NB4 (cell line): ENCODE measurements around the gene DESI2.

Experiments used
- POLR2A ChIP-seq: IDR thresholded peaks from 2 replicates; pipeline ENCODE4 v1.6.1; 2011; ENCODE audit warnings: mild to moderate bottlenecking; ENCODE audit not compliant: insufficient read length; ENCODE audit errors: extremely low read depth
- TF ChIP-seq, protein P1 (sequence below): IDR thresholded peaks from one replicate; pipeline ENCODE4 v1.5.1; 2012; ENCODE audit warnings: low read depth, low read length
- TF ChIP-seq, protein P2 (sequence below): IDR thresholded peaks from 2 replicates; pipeline ENCODE4 v1.6.1; 2011; ENCODE audit warnings: low read depth, low read length

DNA sequence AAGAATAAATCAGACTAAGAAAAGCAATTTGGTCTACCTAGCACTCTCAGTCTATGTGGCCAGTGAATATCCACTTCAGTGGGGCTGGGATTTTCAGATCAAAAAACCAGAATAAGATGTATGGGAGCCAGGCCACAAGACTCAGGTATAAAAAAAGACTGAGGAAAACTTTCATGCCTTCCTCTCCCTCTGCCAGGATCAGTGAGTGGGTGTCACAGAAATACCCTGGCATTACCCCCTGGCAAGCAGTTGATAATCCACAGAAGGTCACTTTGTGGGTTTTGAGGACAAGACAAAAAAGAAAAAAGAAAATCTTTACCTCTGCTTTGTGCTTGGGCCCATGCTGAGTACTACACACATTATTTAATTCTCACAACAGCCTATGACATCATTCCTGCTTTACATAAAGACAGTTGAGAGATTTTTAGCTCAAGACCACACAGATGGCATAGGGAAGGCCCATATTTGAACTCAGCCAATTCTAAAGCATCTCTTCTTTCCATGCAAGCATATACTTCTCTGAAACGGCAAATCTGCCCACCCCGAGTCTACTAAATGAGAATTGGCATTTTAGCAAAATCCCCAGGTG, 57.6 kb downstream of the DESI2 start:
- TF ChIP-seq, protein P1, sequence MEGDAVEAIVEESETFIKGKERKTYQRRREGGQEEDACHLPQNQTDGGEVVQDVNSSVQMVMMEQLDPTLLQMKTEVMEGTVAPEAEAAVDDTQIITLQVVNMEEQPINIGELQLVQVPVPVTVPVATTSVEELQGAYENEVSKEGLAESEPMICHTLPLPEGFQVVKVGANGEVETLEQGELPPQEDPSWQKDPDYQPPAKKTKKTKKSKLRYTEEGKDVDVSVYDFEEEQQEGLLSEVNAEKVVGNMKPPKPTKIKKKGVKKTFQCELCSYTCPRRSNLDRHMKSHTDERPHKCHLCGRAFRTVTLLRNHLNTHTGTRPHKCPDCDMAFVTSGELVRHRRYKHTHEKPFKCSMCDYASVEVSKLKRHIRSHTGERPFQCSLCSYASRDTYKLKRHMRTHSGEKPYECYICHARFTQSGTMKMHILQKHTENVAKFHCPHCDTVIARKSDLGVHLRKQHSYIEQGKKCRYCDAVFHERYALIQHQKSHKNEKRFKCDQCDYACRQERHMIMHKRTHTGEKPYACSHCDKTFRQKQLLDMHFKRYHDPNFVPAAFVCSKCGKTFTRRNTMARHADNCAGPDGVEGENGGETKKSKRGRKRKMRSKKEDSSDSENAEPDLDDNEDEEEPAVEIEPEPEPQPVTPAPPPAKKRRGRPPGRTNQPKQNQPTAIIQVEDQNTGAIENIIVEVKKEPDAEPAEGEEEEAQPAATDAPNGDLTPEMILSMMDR: no peak
- TF ChIP-seq POLR2A: no peak
- TF ChIP-seq, protein P2, sequence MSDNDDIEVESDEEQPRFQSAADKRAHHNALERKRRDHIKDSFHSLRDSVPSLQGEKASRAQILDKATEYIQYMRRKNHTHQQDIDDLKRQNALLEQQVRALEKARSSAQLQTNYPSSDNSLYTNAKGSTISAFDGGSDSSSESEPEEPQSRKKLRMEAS: no peak
